Gastrocnemius medialis (tissue), 4 donors: ENCODE measurements around the gene NANOS3.

ENCODE experiments used
- POLR2A ChIP-seq, 2 donors: fragments of 450-650 bp; IDR thresholded peaks; one replicate each; pipeline ENCODE4 v1.6.1; 2017; ENCODE audit warnings: antibody characterized with exemption in 2 of 2, mild to moderate bottlenecking in 2 of 2, moderate library complexity in 2 of 2
- TF ChIP-seq, protein P1 (sequence below), 5 experiments: fragments of 450-650 bp in 3 of 5; fragments of 200-600 bp in 2 of 5; sonication (generic) in 2 of 5; IDR thresholded peaks in 4 of 5; conservative IDR thresholded peaks in 1 of 5; 1 replicate in 4 of 5; 2 replicates in 1 of 5; pipeline ENCODE4 v1.5.1; 2016 to 2019; ENCODE audit warnings: antibody characterized with exemption in 5 of 5, mild to moderate bottlenecking in 3 of 5, moderate library complexity in 3 of 5

GRCh38 chr19:13868663-13869062 is 8.3 kb upstream of the NANOS3 start:
- TF ChIP-seq POLR2A (IDR thresholded peaks at IDR 0.05) = no peak
- TF ChIP-seq, protein P1, sequence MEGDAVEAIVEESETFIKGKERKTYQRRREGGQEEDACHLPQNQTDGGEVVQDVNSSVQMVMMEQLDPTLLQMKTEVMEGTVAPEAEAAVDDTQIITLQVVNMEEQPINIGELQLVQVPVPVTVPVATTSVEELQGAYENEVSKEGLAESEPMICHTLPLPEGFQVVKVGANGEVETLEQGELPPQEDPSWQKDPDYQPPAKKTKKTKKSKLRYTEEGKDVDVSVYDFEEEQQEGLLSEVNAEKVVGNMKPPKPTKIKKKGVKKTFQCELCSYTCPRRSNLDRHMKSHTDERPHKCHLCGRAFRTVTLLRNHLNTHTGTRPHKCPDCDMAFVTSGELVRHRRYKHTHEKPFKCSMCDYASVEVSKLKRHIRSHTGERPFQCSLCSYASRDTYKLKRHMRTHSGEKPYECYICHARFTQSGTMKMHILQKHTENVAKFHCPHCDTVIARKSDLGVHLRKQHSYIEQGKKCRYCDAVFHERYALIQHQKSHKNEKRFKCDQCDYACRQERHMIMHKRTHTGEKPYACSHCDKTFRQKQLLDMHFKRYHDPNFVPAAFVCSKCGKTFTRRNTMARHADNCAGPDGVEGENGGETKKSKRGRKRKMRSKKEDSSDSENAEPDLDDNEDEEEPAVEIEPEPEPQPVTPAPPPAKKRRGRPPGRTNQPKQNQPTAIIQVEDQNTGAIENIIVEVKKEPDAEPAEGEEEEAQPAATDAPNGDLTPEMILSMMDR (IDR thresholded peaks at IDR 0.05 in 4 of 5, conservative IDR thresholded peaks at IDR 0.05 in 1 of 5) = no peak
